CD14-positive monocyte (primary cell): ENCODE measurements around the gene MTSS2. TPM values are rescaled to one million over a fixed set of nuclear protein-coding genes. Genes with fewer than 3 reads are reported as not detected.

Source experiments
- DNase-seq, 3 donors: peaks; one replicate each; pipeline ENCODE4 v3.0.0-alpha.2; 2011 to 2022
- H2AFZ ChIP-seq: 2 replicates; pipeline ENCODE4 v1.6.0; 2012; ENCODE audit warnings: mild to moderate bottlenecking, low read depth, low read length, inconsistent platforms; ENCODE audit not compliant: insufficient read depth, poor library complexity, severe bottlenecking
- H3K27ac ChIP-seq, 2 donors: 1 replicate in 1 of 2; 2 replicates in 1 of 2; pipeline ENCODE4 v1.5.1; 2012 to 2013; ENCODE audit warnings: low read length in 2 of 2, control low read depth in 1 of 2, inconsistent platforms in 1 of 2, low read depth in 1 of 2, mild to moderate bottlenecking in 1 of 2
- H3K27me3 ChIP-seq, 2 donors: one replicate each; pipeline versions ENCODE4 v1.6.0 to v1.6.1; 2011 to 2013; ENCODE audit warnings: low read length in 2 of 2; ENCODE audit not compliant: control insufficient read depth in 2 of 2, insufficient read depth in 2 of 2
- H3K36me3 ChIP-seq, 2 donors: replicated peaks in 1 of 2; 1 replicate in 1 of 2; 2 replicates in 1 of 2; pipeline versions ENCODE4 v1.5.1 to v1.6.1; 2012 to 2013; ENCODE audit warnings: low read length in 2 of 2, control low read depth in 1 of 2, inconsistent platforms in 1 of 2, mild to moderate bottlenecking in 1 of 2; ENCODE audit not compliant: insufficient read depth in 2 of 2, control insufficient read depth in 1 of 2
- H3K4me1 ChIP-seq, 2 donors: 1 replicate in 1 of 2; 2 replicates in 1 of 2; pipeline versions ENCODE4 v1.5.1 to v1.6.1; 2012 to 2013; ENCODE audit warnings: low read length in 2 of 2, control low read depth in 1 of 2, inconsistent platforms in 1 of 2, mild to moderate bottlenecking in 1 of 2, moderate library complexity in 1 of 2; ENCODE audit not compliant: insufficient read depth in 2 of 2, control insufficient read depth in 1 of 2
- H3K4me2 ChIP-seq: replicated peaks from 2 replicates; pipeline ENCODE3; 2012; ENCODE audit warnings: low read length, moderate library complexity, mild to moderate bottlenecking; ENCODE audit not compliant: poor library complexity, severe bottlenecking; ENCODE audit errors: extremely low read depth
- H3K4me3 ChIP-seq, 3 experiments: fragments of 200-600 bp in 1 of 3; sonication (generic) in 1 of 3; replicated peaks in 1 of 3; 1 replicate in 2 of 3; 2 replicates in 1 of 3; pipeline ENCODE4 v1.5.1; 2011 to 2013; ENCODE audit warnings: low read length in 3 of 3, mild to moderate bottlenecking in 3 of 3, control low read depth in 2 of 3, low read depth in 2 of 3, inconsistent platforms in 1 of 3, moderate library complexity in 1 of 3
- H3K79me2 ChIP-seq: 2 replicates; pipeline ENCODE4 v1.6.0; 2012; ENCODE audit warnings: mild to moderate bottlenecking, control low read depth, inconsistent platforms, low read length, moderate library complexity; ENCODE audit not compliant: insufficient read depth
- H3K9ac ChIP-seq: 2 replicates; pipeline ENCODE4 v1.6.0; 2017; ENCODE audit warnings: low read length, mild to moderate bottlenecking; ENCODE audit not compliant: insufficient read depth, poor library complexity, severe bottlenecking
- H3K9me3 ChIP-seq, 2 donors: replicated peaks in 1 of 2; 1 replicate in 1 of 2; 2 replicates in 1 of 2; pipeline versions ENCODE4 v1.5.1 to v1.6.1; 2012 to 2013; ENCODE audit warnings: low read length in 2 of 2, control low read depth in 1 of 2; ENCODE audit not compliant: control insufficient read depth in 1 of 2, insufficient read depth in 1 of 2
- H4K20me1 ChIP-seq: 2 replicates; pipeline ENCODE4 v1.6.0; 2012; ENCODE audit warnings: mild to moderate bottlenecking, low read length, control low read depth, moderate library complexity; ENCODE audit not compliant: insufficient read depth
- H3K27ac Mint-ChIP-seq, 7 donors: one replicate each; pipeline ENCODE4 v1.8.0; 2020; ENCODE audit warnings: mild to moderate bottlenecking in 7 of 7, mixed read lengths in 7 of 7, moderate library complexity in 6 of 7, inconsistent platforms in 2 of 7
- H3K27me3 Mint-ChIP-seq, 3 donors: one replicate each; pipeline ENCODE4 v1.8.0; 2021 to 2022; ENCODE audit warnings: low read depth in 3 of 3, mild to moderate bottlenecking in 3 of 3, mixed read lengths in 3 of 3, moderate library complexity in 3 of 3, inconsistent platforms in 1 of 3
- H3K36me3 Mint-ChIP-seq, 2 donors: one replicate each; pipeline ENCODE4 v1.8.0; 2020; ENCODE audit warnings: mixed read lengths in 2 of 2, inconsistent platforms in 1 of 2, mild to moderate bottlenecking in 1 of 2
- H3K4me1 Mint-ChIP-seq: one replicate; pipeline ENCODE4 v1.8.0; 2020; ENCODE audit warnings: mild to moderate bottlenecking, mixed read lengths
- H3K4me3 Mint-ChIP-seq, 2 donors: one replicate each; pipeline ENCODE4 v1.8.0; 2020; ENCODE audit warnings: mild to moderate bottlenecking in 2 of 2, mixed read lengths in 2 of 2, moderate library complexity in 1 of 2
- H3K9me3 Mint-ChIP-seq, 7 donors: one replicate each; pipeline ENCODE4 v1.8.0; 2020 to 2022; ENCODE audit warnings: mixed read lengths in 7 of 7, mild to moderate bottlenecking in 6 of 7, moderate library complexity in 6 of 7, inconsistent platforms in 2 of 7
- WGBS: methylation state at CpG from one replicate; pipeline ENCODE4 v1.1.5; 2013; ENCODE audit warnings: missing lambda C conversion rate; ENCODE audit not compliant: insufficient coverage; 5-methylcytosine and 5-hydroxymethylcytosine counted together
- intact Hi-C, 2 donors: fragments of 100-400 bp; cut with micrococcal nuclease; formaldehyde crosslinking; loops; one replicate each; pipeline versions ENCODE4 v1.15.0 to v1.15.1; 2023
- polyA plus RNA-seq, 3 donors: library from polyadenylated mRNA; depleted of rRNA in 1 of 3; unstranded in 2 of 3; stranded (reverse) in 1 of 3; fragments of 300-500 nt in 2 of 3; fragments of >200 nt in 1 of 3; fragmentation: Illumina TruSeq in 2 of 3; gene quantifications; 1 replicate in 2 of 3; 2 replicates in 1 of 3; pipeline ENCODE4 v1.2.3, GENCODE V29; 2012 to 2021
- TF ChIP-seq, protein P1 (sequence below): fragments of 200-600 bp; IDR thresholded peaks from one replicate; pipeline ENCODE4 v1.8.0; 2022; ENCODE audit warnings: antibody characterized with exemption, mild to moderate bottlenecking

MTSS2 gene
- polyA plus RNA-seq, 3 donors = 1.5 TPM; not detected in 2

GRCh38 chr16:70708366-70709246, 22.8 kb upstream of the MTSS2 start:
- H4K20me1 ChIP-seq = peaks cover 7% of the 10 kb centered on the region
- H3K27ac ChIP-seq = no peak overlapping the region
- H3K9me3 ChIP-seq = no peaks in the 10 kb centered on the region
- TF ChIP-seq, protein P1, sequence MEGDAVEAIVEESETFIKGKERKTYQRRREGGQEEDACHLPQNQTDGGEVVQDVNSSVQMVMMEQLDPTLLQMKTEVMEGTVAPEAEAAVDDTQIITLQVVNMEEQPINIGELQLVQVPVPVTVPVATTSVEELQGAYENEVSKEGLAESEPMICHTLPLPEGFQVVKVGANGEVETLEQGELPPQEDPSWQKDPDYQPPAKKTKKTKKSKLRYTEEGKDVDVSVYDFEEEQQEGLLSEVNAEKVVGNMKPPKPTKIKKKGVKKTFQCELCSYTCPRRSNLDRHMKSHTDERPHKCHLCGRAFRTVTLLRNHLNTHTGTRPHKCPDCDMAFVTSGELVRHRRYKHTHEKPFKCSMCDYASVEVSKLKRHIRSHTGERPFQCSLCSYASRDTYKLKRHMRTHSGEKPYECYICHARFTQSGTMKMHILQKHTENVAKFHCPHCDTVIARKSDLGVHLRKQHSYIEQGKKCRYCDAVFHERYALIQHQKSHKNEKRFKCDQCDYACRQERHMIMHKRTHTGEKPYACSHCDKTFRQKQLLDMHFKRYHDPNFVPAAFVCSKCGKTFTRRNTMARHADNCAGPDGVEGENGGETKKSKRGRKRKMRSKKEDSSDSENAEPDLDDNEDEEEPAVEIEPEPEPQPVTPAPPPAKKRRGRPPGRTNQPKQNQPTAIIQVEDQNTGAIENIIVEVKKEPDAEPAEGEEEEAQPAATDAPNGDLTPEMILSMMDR = no peak
- H3K4me1 ChIP-seq = no peaks in the 10 kb centered on the region
- H3K36me3 ChIP-seq = peaks cover 29 to 57% of the 10 kb centered on the region in 2 donors
- no peaks in the 10 kb centered on the region for H3K9me3 Mint-ChIP-seq
- H3K4me3 Mint-ChIP-seq = no peak overlapping the region
- H3K27ac Mint-ChIP-seq = peak overlapping the region in 1 of 7 donors; percentile 3
- H3K27me3 Mint-ChIP-seq = peaks cover 0 to 2% (median 0%) of the 10 kb centered on the region in 3 donors
- DNase-seq = no peak
- H3K4me3 ChIP-seq = no peak overlapping the region
- H3K4me2 ChIP-seq = no peak overlapping the region
- WGBS = 92% methylated on average over 12 of the region's 20 CpGs
- peaks cover 42 to 59% of the 10 kb centered on the region in 2 donors for H3K36me3 Mint-ChIP-seq
- no peaks in the 10 kb centered on the region for H3K4me1 Mint-ChIP-seq
- intact Hi-C loops = no loop called here
- no peaks in the 10 kb centered on the region for H3K79me2 ChIP-seq
- H3K9ac ChIP-seq = no peak overlapping the region
- H3K27me3 ChIP-seq = no peaks in the 10 kb centered on the region
- no peak overlapping the region for H2AFZ ChIP-seq

DNA sequence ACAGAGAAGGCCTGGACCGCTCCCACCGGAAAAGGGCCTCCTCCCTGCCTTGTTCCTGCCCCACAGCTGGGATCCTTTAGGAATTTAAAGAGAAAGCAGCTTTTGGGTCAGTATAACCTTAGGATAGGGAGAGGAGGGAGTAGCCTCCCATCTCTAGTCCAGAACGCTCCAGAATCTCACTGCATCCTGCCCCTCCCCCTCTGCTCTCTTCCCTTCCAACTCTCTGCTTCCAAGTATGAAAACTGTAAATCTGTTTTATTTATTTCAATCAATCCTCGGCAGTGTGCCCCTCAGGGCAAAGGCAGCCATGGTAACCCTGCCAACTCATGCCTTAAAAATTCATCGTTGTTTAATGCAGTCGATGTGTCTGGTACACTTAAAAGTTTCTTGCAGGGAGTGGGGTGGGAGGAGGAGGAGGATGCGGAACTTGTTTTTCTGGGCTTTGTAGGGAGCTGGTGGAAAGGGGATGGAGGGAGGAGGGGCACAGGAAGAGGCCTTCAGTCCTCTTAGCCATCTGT, 21.2 kb upstream of the MTSS2 start:
- Mint-ChIP-seq H3K36me3 (peaks cover 35 to 51% of the 10 kb centered on the region in 2 donors), H3K4me1 (peaks cover 5% of the 10 kb centered on the region), H3K9me3 (no peaks in the 10 kb centered on the region), H3K4me3 (no peak overlapping the region), H3K27me3 (peaks cover 0 to 2% (median 2%) of the 10 kb centered on the region in 3 donors), H3K27ac (peak overlapping the region in 2 of 7 donors; percentile 27 to 65)
- H3K27me3 ChIP-seq = no peaks in the 10 kb centered on the region
- H3K9me3 ChIP-seq = no peaks in the 10 kb centered on the region
- H3K4me1 ChIP-seq = no peaks in the 10 kb centered on the region
- peaks cover 19 to 46% of the 10 kb centered on the region in 2 donors for H3K36me3 ChIP-seq
- no peak for DNase-seq
- no peak overlapping the region for H3K4me2 ChIP-seq
- H4K20me1 ChIP-seq = peaks cover 7% of the 10 kb centered on the region
- no peak overlapping the region for H3K4me3 ChIP-seq
- no peak overlapping the region for H2AFZ ChIP-seq
- H3K79me2 ChIP-seq = no peaks in the 10 kb centered on the region
- intact Hi-C loops = no loop called here
- H3K9ac ChIP-seq = no peak overlapping the region
- H3K27ac ChIP-seq = no peak overlapping the region
- WGBS = 100% methylated on average over 4 of the region's 7 CpGs
- TF ChIP-seq, protein P1 = no peak
